Measurements from ENCODE around the gene RANBP3. TPM values are rescaled to one million over a fixed set of nuclear protein-coding genes. Genes with fewer than 3 reads are reported as not detected.

The RANBP3 gene
- total RNA-seq, 1 experiment from 2014 or later, result 62.4 TPM

DNA sequence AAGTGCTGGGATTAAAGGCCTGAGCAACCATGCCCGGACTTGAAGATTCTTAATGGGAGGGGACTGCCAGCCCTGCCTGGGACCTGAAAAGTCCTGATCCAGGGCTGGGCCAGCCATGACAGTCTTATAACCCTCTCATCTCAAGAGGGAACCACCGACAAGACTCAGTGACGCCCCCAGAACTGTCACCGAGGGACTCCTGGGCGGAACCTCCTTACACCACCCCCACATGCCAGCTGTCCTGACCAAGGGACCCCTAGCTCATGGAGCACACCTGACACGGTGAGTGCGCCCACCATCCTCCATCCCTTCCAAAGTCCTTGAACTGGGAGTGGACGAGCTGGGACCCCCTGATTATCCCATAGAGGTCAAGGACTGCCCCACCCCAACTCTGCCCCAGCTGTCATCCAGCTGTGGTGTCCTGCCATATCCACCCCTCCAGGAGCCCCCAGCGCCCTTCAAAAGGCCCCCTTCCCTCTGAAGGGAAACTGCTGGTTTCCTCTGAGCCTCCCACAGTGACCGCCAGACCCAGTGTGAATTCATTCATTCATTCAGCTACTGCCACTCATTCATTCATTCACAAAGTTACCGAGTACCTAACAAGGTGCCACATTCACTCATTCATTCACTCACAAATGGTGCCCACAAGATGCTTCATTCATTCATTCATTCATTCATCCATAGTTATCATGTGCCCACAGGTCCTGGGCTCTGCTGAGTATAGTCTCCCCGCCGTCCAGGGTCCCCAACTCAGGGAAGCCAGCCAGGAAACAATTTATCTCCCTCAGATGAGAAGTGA lies 78.0 kb downstream of the RANBP3 start:
- peaks cover 5 to 7% of the 10 kb centered on the region in 2 experiments; a peak in 3 of 4 replicates for H3K36me3 ChIP-seq (ENCODE audit: control insufficient read depth in 1 of 2, insufficient read depth in 2 of 2, low read length in 2 of 2)
- H3K27ac ChIP-seq (ENCODE audit: low read depth, low read length), result no peak overlapping the region
- no peaks in the 10 kb centered on the region for H3K9me2 ChIP-seq (ENCODE audit: insufficient read depth)
- H3K4me1 ChIP-seq (ENCODE audit: control insufficient read depth in 1 of 2, insufficient read depth in 2 of 2, low read length in 2 of 2), result peaks cover 5 to 18% of the 10 kb centered on the region in 2 experiments; a peak in 2 of 4 replicates
- H2AFZ ChIP-seq (ENCODE audit: low read depth, low read length, poor library complexity, severe bottlenecking), result no peak overlapping the region
- no peak for TF ChIP-seq POLR2AphosphoS5 (IDR thresholded peaks at IDR 0.05; ENCODE audit: low read depth, low read length)
- TF ChIP-seq RAD21 (IDR thresholded peaks at IDR 0.05; ENCODE audit: low read depth), result no peak
- BruUV-seq (replicated peaks), result TSS peak; percentile 14
- POLR2A ChIA-PET, result no interaction called here
- no peak overlapping the region for H3K9ac ChIP-seq (ENCODE audit: low read length)
- H3K27me3 ChIP-seq (ENCODE audit: insufficient read depth, low read length), result no peaks in the 10 kb centered on the region
- no peaks in the 10 kb centered on the region for H4K20me1 ChIP-seq (ENCODE audit: insufficient read depth)
- H3K4me2 ChIP-seq (ENCODE audit: low read length), result no peak overlapping the region
- ATAC-seq, result no peak
- no peaks in the 10 kb centered on the region for H3K9me3 ChIP-seq (ENCODE audit: control insufficient read depth in 1 of 2, insufficient read depth in 1 of 2, low read depth in 1 of 2, low read length in 2 of 2)
- DNase-seq (ENCODE audit: low read depth, low spot score), result no peak
- intact Hi-C loops (cut with micrococcal nuclease), result no loop called here
- peaks cover 61% of the 10 kb centered on the region for H3K79me2 ChIP-seq (ENCODE audit: insufficient read depth, low read length)
- RAD21 ChIA-PET (ENCODE audit: low non-redundant PET in 1 of 2, low total read pairs in 2 of 2, uncharacterized antibody in 2 of 2, unreplicated experiment in 2 of 2), result no interaction called here
- H3K4me3 ChIP-seq (replicated peaks in 1 of 2; ENCODE audit: low read depth in 1 of 2, low read length in 2 of 2), result no peak overlapping the region
- CTCF ChIA-PET, result interaction anchor here (3.3 kb wide), 1 partner anchor 96 kb away, joined by 8 read pairs; no protein-coding TSS in a partner anchor

DNA sequence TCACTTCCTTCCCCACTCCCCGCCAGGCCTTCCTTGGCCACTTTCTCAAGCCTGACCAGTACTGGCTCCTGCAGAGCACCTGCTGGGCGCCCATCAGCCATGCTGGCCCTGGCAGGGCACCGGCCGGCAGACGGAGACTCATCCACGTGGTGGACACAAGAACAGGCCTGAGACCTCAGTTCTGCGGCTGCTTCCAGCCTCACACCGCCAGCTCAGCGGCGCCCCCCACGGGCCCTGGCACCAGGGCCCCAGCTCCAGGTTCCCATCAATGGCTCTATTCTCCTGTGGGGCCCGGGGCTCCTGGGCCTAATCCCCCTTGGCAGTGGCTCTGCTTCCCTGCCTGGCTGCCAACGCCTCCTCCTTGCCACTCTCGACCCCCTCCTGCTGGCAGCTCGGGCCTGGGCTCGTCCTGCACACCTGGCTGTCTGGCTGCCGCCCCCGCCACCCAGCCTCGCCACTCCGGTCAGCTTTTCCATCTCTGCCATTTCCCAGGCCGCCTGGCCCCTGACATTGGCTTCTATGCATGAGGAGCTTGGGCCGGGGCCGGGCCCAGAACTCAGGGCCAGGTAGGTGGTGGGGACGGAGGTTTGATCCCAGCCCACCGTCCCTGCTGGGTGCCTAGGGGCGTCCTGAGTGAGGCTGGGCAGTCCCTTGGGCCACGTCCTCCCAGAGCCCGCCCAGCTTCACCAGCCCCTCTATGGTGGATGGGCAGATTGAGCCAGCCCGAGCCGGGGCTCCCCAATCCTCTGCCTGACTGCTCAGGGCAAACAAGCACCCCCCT lies 80.6 kb downstream of the RANBP3 start:
- Histone ChIP-seq H3K9me2 (ENCODE audit: insufficient read depth) (no peaks in the 10 kb centered on the region), H3K4me3 (replicated peaks in 1 of 2; ENCODE audit: low read depth in 1 of 2, low read length in 2 of 2) (no peak overlapping the region), H3K27ac (ENCODE audit: low read depth, low read length) (no peak overlapping the region), H3K27me3 (ENCODE audit: insufficient read depth, low read length) (no peaks in the 10 kb centered on the region), H4K20me1 (ENCODE audit: insufficient read depth) (no peaks in the 10 kb centered on the region), H2AFZ (ENCODE audit: low read depth, low read length, poor library complexity, severe bottlenecking) (no peak overlapping the region), H3K4me2 (ENCODE audit: low read length) (no peak overlapping the region), H3K9ac (ENCODE audit: low read length) (no peak overlapping the region), H3K9me3 (ENCODE audit: control insufficient read depth in 1 of 2, insufficient read depth in 1 of 2, low read depth in 1 of 2, low read length in 2 of 2) (no peaks in the 10 kb centered on the region), H3K36me3 (ENCODE audit: control insufficient read depth in 1 of 2, insufficient read depth in 2 of 2, low read length in 2 of 2) (peaks cover 5 to 7% of the 10 kb centered on the region in 2 experiments; a peak in 3 of 4 replicates), H3K4me1 (ENCODE audit: control insufficient read depth in 1 of 2, insufficient read depth in 2 of 2, low read length in 2 of 2) (peaks cover 2 to 5% of the 10 kb centered on the region in 2 experiments; a peak in 2 of 4 replicates), H3K79me2 (ENCODE audit: insufficient read depth, low read length) (peaks cover 49% of the 10 kb centered on the region)
- no peak for ATAC-seq
- POLR2A ChIA-PET, result no interaction called here
- intact Hi-C loops (cut with micrococcal nuclease), result no loop called here
- TF ChIP-seq ZNF274 (IDR thresholded peaks at IDR 0.05; ENCODE audit: low read depth, low read length) (no peak), ELF1 (IDR thresholded peaks at IDR 0.05; ENCODE audit: borderline replicate concordance, low read depth) (no peak), POLR2AphosphoS5 (IDR thresholded peaks at IDR 0.05; ENCODE audit: low read depth, low read length) (no peak)
- TF ChIP-seq, protein P1, sequence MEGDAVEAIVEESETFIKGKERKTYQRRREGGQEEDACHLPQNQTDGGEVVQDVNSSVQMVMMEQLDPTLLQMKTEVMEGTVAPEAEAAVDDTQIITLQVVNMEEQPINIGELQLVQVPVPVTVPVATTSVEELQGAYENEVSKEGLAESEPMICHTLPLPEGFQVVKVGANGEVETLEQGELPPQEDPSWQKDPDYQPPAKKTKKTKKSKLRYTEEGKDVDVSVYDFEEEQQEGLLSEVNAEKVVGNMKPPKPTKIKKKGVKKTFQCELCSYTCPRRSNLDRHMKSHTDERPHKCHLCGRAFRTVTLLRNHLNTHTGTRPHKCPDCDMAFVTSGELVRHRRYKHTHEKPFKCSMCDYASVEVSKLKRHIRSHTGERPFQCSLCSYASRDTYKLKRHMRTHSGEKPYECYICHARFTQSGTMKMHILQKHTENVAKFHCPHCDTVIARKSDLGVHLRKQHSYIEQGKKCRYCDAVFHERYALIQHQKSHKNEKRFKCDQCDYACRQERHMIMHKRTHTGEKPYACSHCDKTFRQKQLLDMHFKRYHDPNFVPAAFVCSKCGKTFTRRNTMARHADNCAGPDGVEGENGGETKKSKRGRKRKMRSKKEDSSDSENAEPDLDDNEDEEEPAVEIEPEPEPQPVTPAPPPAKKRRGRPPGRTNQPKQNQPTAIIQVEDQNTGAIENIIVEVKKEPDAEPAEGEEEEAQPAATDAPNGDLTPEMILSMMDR (IDR thresholded peaks at IDR 0.05 in 2 of 3, conservative IDR thresholded peaks at IDR 0.05 in 1 of 3; ENCODE audit: borderline replicate concordance in 1 of 3, insufficient read depth in 1 of 3, low read depth in 2 of 3, low read length in 2 of 3), result peak in 2 of 3 experiments; percentile 32 to 36; a peak in 4 of 6 replicates
- TF ChIP-seq, protein P2, sequence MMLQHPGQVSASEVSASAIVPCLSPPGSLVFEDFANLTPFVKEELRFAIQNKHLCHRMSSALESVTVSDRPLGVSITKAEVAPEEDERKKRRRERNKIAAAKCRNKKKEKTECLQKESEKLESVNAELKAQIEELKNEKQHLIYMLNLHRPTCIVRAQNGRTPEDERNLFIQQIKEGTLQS (IDR thresholded peaks at IDR 0.05), result no peak
- TF ChIP-seq, protein P3, sequence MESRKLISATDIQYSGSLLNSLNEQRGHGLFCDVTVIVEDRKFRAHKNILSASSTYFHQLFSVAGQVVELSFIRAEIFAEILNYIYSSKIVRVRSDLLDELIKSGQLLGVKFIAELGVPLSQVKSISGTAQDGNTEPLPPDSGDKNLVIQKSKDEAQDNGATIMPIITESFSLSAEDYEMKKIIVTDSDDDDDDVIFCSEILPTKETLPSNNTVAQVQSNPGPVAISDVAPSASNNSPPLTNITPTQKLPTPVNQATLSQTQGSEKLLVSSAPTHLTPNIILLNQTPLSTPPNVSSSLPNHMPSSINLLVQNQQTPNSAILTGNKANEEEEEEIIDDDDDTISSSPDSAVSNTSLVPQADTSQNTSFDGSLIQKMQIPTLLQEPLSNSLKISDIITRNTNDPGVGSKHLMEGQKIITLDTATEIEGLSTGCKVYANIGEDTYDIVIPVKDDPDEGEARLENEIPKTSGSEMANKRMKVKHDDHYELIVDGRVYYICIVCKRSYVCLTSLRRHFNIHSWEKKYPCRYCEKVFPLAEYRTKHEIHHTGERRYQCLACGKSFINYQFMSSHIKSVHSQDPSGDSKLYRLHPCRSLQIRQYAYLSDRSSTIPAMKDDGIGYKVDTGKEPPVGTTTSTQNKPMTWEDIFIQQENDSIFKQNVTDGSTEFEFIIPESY (IDR thresholded peaks at IDR 0.05; ENCODE audit: extremely low read depth, insufficient replicate concordance, low read length), result no peak
- no peak for DNase-seq (ENCODE audit: low read depth, low spot score)
- CTCF ChIA-PET, result interaction anchor here (0.9 to 1.2 kb wide), 2 partner anchors 74 to 93 kb away, joined by 3 to 6 read pairs; no protein-coding TSS in a partner anchor
- no TSS peak for BruUV-seq (replicated peaks)
- RAD21 ChIA-PET (ENCODE audit: low non-redundant PET in 1 of 2, low total read pairs in 2 of 2, uncharacterized antibody in 2 of 2, unreplicated experiment in 2 of 2), result no interaction called here

Data from HCT116 (cell line).